Endothelial cell of umbilical vein (primary cell): ENCODE data around the gene ALG12. TPM values are rescaled to one million over a fixed set of nuclear protein-coding genes. Genes with fewer than 3 reads are reported as not detected.

ENCODE experiments used
- BruUV-seq: library from RNA; stranded (reverse); fragments of 400-500 nt; replicated peaks from 2 replicates; lab custom pipeline; 2021; lab: Mats Ljungman, UMichigan
- CTCF ChIA-PET: fragments of 300-600, 350-600 bp; sonication (Branson Sonifier 250); formaldehyde crosslinking; loops from one replicate; lab custom pipeline; 2021; ENCODE audit warnings: antibody characterized with exemption, inconsistent platforms; lab: Charles Lee
- POLR2A ChIA-PET: fragments of 300-600, 350-600 bp; sonication (Branson Sonifier 250); formaldehyde crosslinking; loops from one replicate; lab custom pipeline; 2021; ENCODE audit warnings: antibody characterized with exemption, inconsistent platforms; lab: Charles Lee
- DNase-seq: peaks from one replicate; pipeline ENCODE4 v3.0.0-alpha.2; 2011; ENCODE audit warnings: low read depth, low spot score
- FAIRE-seq: peaks from 2 replicates; lab custom pipeline; 2011; peaks lifted over from hg19 to GRCh38; lab: Jason Lieb, UNC
- H2AFZ ChIP-seq: 2 replicates; pipeline ENCODE4 v1.6.0; 2012; ENCODE audit warnings: low read depth, low read length, control low read depth, inconsistent platforms
- H3K27ac ChIP-seq: 2 replicates; pipeline ENCODE4 v1.5.1; 2011; ENCODE audit warnings: low read depth, mild to moderate bottlenecking, control low read depth, low read length, moderate library complexity; ENCODE audit not compliant: insufficient read depth
- H3K27me3 ChIP-seq, 2 experiments: 2 replicates each; pipeline versions ENCODE4 v1.6.0 to v1.6.1; 2011; ENCODE audit warnings: low read length in 2 of 2, mixed read lengths in 1 of 2; ENCODE audit not compliant: control insufficient read depth in 2 of 2, insufficient read depth in 2 of 2
- H3K36me3 ChIP-seq, 2 experiments: 2 replicates in 1 of 2; 3 replicates in 1 of 2; pipeline ENCODE4 v1.5.1; 2011; ENCODE audit warnings: low read length in 2 of 2, mild to moderate bottlenecking in 1 of 2, moderate library complexity in 1 of 2; ENCODE audit not compliant: control insufficient read depth in 2 of 2, insufficient read depth in 2 of 2; ENCODE audit errors: extremely low read depth in 1 of 2
- H3K4me1 ChIP-seq: 3 replicates; pipeline ENCODE4 v1.5.1; 2011; ENCODE audit warnings: mild to moderate bottlenecking, low read length; ENCODE audit not compliant: control insufficient read depth, insufficient read depth; ENCODE audit errors: extremely low read depth
- H3K4me2 ChIP-seq: 2 replicates; pipeline ENCODE4 v1.6.1; 2011; ENCODE audit warnings: low read length, control low read depth, mixed read lengths; ENCODE audit not compliant: insufficient read depth
- H3K4me3 ChIP-seq, 3 experiments: fragments of 200-600 bp in 1 of 3; sonication (generic), shearing (Covaris generic) in 1 of 3; replicated peaks in 1 of 3; 2 replicates each; pipeline ENCODE4 v1.5.1; 2011 to 2016; ENCODE audit warnings: control low read depth in 3 of 3, low read length in 3 of 3, mild to moderate bottlenecking in 2 of 3, inconsistent platforms in 1 of 3, low read depth in 1 of 3, moderate library complexity in 1 of 3; ENCODE audit not compliant: insufficient read depth in 1 of 3
- H3K79me2 ChIP-seq: 2 replicates; pipeline ENCODE4 v1.6.0; 2012; ENCODE audit warnings: low read length, inconsistent platforms; ENCODE audit not compliant: control insufficient read depth, insufficient read depth
- H3K9ac ChIP-seq: replicated peaks from 2 replicates; pipeline ENCODE3; 2011; ENCODE audit warnings: low read length, control low read depth; ENCODE audit not compliant: insufficient read depth; ENCODE audit errors: extremely low read depth
- H3K9me1 ChIP-seq: replicated peaks from 3 replicates; pipeline ENCODE4 v1.6.0; 2011; ENCODE audit warnings: mild to moderate bottlenecking, low read length; ENCODE audit not compliant: control insufficient read depth, insufficient read depth; ENCODE audit errors: extremely low read depth
- H3K9me3 ChIP-seq: replicated peaks from 2 replicates; pipeline ENCODE4 v1.5.1; 2012; ENCODE audit warnings: low read length, inconsistent platforms; ENCODE audit not compliant: control insufficient read depth, insufficient read depth
- H4K20me1 ChIP-seq: replicated peaks from 2 replicates; pipeline ENCODE3; 2011; ENCODE audit warnings: mild to moderate bottlenecking, low read length; ENCODE audit not compliant: control insufficient read depth, insufficient read depth; ENCODE audit errors: extremely low read depth
- CTCF ChIP-seq, 2 donors: IDR thresholded peaks; 1 replicate in 1 of 2; 2 replicates in 1 of 2; pipeline ENCODE4 v1.5.1; 2011; ENCODE audit warnings: low read length in 2 of 2, mild to moderate bottlenecking in 2 of 2, moderate library complexity in 2 of 2, control low read depth in 1 of 2, inconsistent platforms in 1 of 2, low read depth in 1 of 2; ENCODE audit not compliant: insufficient read depth in 1 of 2; ENCODE audit errors: extremely low read depth in 1 of 2
- EZH2 ChIP-seq: IDR thresholded peaks from 2 replicates; pipeline ENCODE4 v1.6.1; 2012; ENCODE audit warnings: borderline replicate concordance, low read depth, mild to moderate bottlenecking, moderate library complexity, low read length, inconsistent platforms; ENCODE audit not compliant: severe bottlenecking
- FOS ChIP-seq: IDR thresholded peaks from 2 replicates; pipeline ENCODE4 v1.6.1; 2011; ENCODE audit warnings: mild to moderate bottlenecking, low read length, moderate library complexity, borderline replicate concordance; ENCODE audit not compliant: insufficient read depth
- GATA2 ChIP-seq: IDR thresholded peaks from 2 replicates; pipeline ENCODE4 v1.7.0; 2011; ENCODE audit warnings: low read depth, mild to moderate bottlenecking, moderate library complexity, mixed read lengths, low read length; ENCODE audit not compliant: insufficient read length, insufficient read depth
- JUN ChIP-seq: IDR thresholded peaks from 2 replicates; pipeline ENCODE4 v1.6.1; 2011; ENCODE audit warnings: borderline replicate concordance, low read depth; ENCODE audit not compliant: insufficient read length, insufficient read depth
- MAX ChIP-seq: IDR thresholded peaks from 2 replicates; pipeline ENCODE4 v1.6.1; 2011; ENCODE audit not compliant: insufficient read depth, insufficient read length
- MYC ChIP-seq: IDR thresholded peaks from one replicate; pipeline ENCODE4 v1.6.1; 2011; ENCODE audit warnings: mild to moderate bottlenecking, low read depth, low read length
- POLR2A ChIP-seq: IDR thresholded peaks from 2 replicates; pipeline ENCODE4 v1.6.1; 2012; ENCODE audit warnings: low read depth, mild to moderate bottlenecking, control low read depth, low read length
- POLR2AphosphoS5 ChIP-seq: IDR thresholded peaks from 2 replicates; pipeline ENCODE4 v1.6.1; 2012; ENCODE audit warnings: low read depth, mild to moderate bottlenecking, control low read depth, low read length, moderate library complexity; ENCODE audit not compliant: insufficient read depth
- dilution Hi-C: fragments of 300-500 bp; cut with MboI; formaldehyde crosslinking; loops from one replicate; pipeline ENCODE4 v1.15.0; 2019; ENCODE audit warnings: low sequenced_read_pairs; ENCODE audit not compliant: extremely low pct_ligation_motif_present
- intact Hi-C: fragments of 100-400 bp; cut with micrococcal nuclease; formaldehyde crosslinking; loops from one replicate; pipeline ENCODE4 v1.10.0; 2022
- polyA plus RNA-seq, 4 experiments: library from polyadenylated mRNA; depleted of rRNA in 3 of 4; stranded (reverse) in 3 of 4; unstranded in 1 of 4; fragments of >200 nt; gene quantifications; 2 replicates each; pipeline versions ENCODE4 v1.2.1 to v1.2.3, GENCODE V29; 2011 to 2012; ENCODE audit warnings: missing spikeins in 1 of 4
- total RNA-seq: library from RNA; stranded (reverse); gene quantifications from 2 replicates; pipeline ENCODE4 v1.2.3, GENCODE V29; 2021

The ALG12 gene
- total and polyA plus RNA-seq, 2 donors (not counting 3 experiments of a cell fraction or from before 2014, with no cell fraction given), result 14.6 to 18.0 TPM

- CTCF ChIA-PET, result interaction anchor here (1.3 kb wide), 1 partner anchor 10 kb away, joined by 3 read pairs; the partner anchor contains the start of gene PIM3
- Histone ChIP-seq H3K9ac (no peak overlapping the region), H3K4me2 (no peak overlapping the region), H3K9me1 (no peaks in the 10 kb centered on the region), H3K9me3 (no peaks in the 10 kb centered on the region), H3K4me1 (peaks cover 10% of the 10 kb centered on the region), H3K4me3 (no peak overlapping the region), H2AFZ (no peak overlapping the region), H3K36me3 (no peaks in the 10 kb centered on the region), H3K27me3 (no peaks in the 10 kb centered on the region), H3K27ac (no peak overlapping the region), H3K79me2 (no peaks in the 10 kb centered on the region), H4K20me1 (no peaks in the 10 kb centered on the region)
- no TSS peak for BruUV-seq
- DNase-seq, result no peak
- no peak for FAIRE-seq
- POLR2A ChIA-PET, result no interaction called here
- TF ChIP-seq EZH2, result no peak
- TF ChIP-seq MAX, result no peak
- TF ChIP-seq MYC, result no peak
- no peak for TF ChIP-seq CTCF (IDR thresholded peaks at IDR 0.05; ENCODE audit: extremely low read depth in 1 of 2, insufficient read depth in 1 of 2, low read depth in 1 of 2, low read length in 2 of 2)
- TF ChIP-seq POLR2A, result no peak
- TF ChIP-seq FOS, result no peak
- TF ChIP-seq GATA2, result no peak
- no peak for TF ChIP-seq JUN
- TF ChIP-seq POLR2AphosphoS5, result no peak
- intact Hi-C loops (no loop called here), dilution Hi-C loops (no loop called here)
Observed at GRCh38 chr22:49950396-49950994, 32.3 kb upstream of the ALG12 start.
